WTC11 (cell line): ENCODE results near the gene FDPS. TPM values are rescaled to one million over a fixed set of nuclear protein-coding genes. Genes with fewer than 3 reads are reported as not detected.

ENCODE experiments used
- ATAC-seq: fragments of 200-7000 bp; cut with Tn5 transposase; 2 replicates; pipeline ENCODE4 v1.10.0; 2021; ENCODE audit warnings: mild to moderate bottlenecking, moderate library complexity
- CTCF ChIA-PET: fragments of 300-600 bp; sonication (Branson Sonifier 250); formaldehyde crosslinking; loops from one replicate; lab custom pipeline; 2021; ENCODE audit warnings: antibody characterized with exemption; lab: Charles Lee
- POLR2A ChIA-PET: fragments of 350-600 bp; sonication (Branson Sonifier 250); formaldehyde crosslinking; loops from one replicate; lab custom pipeline; 2021; ENCODE audit warnings: antibody characterized with exemption; lab: Charles Lee
- DNase-seq: peaks from one replicate; pipeline ENCODE4 v3.0.0; 2021; ENCODE audit warnings: low spot score
- H3K27ac Mint-ChIP-seq: 2 replicates; pipeline ENCODE4 v1.8.0; 2021; ENCODE audit warnings: mixed read lengths
- H3K27me3 Mint-ChIP-seq: 2 replicates; pipeline ENCODE4 v1.8.0; 2021; ENCODE audit warnings: low read depth, mild to moderate bottlenecking, moderate library complexity, mixed read lengths
- H3K36me3 Mint-ChIP-seq: 2 replicates; pipeline ENCODE4 v1.8.0; 2021; ENCODE audit warnings: mixed read lengths
- H3K4me1 Mint-ChIP-seq: 2 replicates; pipeline ENCODE4 v1.8.0; 2022; ENCODE audit warnings: mixed read lengths
- H3K4me3 Mint-ChIP-seq: 2 replicates; pipeline ENCODE4 v1.8.0; 2021; ENCODE audit warnings: mild to moderate bottlenecking, moderate library complexity, mixed read lengths
- H3K9me3 Mint-ChIP-seq: 2 replicates; pipeline ENCODE4 v1.8.0; 2021; ENCODE audit warnings: mixed read lengths
- ELF4 ChIP-seq: sonication (generic); formaldehyde crosslinking; IDR thresholded peaks from 2 replicates; pipeline ENCODE4 v1.8.1; 2022; ENCODE audit warnings: low read depth, mild to moderate bottlenecking, moderate library complexity, missing genetic modification reagents
- EMX1 ChIP-seq: fragments of 250-450 bp; sonication (Bioruptor Pico); IDR thresholded peaks from 2 replicates; pipeline ENCODE4 v1.8.0; 2021; ENCODE audit warnings: mild to moderate bottlenecking
- FOXJ3 ChIP-seq: sonication (generic); formaldehyde crosslinking; IDR thresholded peaks from 2 replicates; pipeline ENCODE4 v1.9.0; 2021; ENCODE audit warnings: missing genetic modification reagents, mild to moderate bottlenecking, borderline replicate concordance
- GRHL2 ChIP-seq: fragments of 250-450 bp; sonication (Bioruptor Pico); IDR thresholded peaks from 2 replicates; pipeline ENCODE4 v1.8.0; 2022; ENCODE audit warnings: mild to moderate bottlenecking, moderate library complexity; ENCODE audit not compliant: insufficient replicate concordance, severe bottlenecking
- GTF2I ChIP-seq: fragments of 250-450 bp; sonication (Bioruptor Pico); conservative IDR thresholded peaks from 2 replicates; pipeline ENCODE4 v1.4.0; 2021; ENCODE audit warnings: mild to moderate bottlenecking
- MXD4 ChIP-seq: fragments of 250-450 bp; sonication (Bioruptor Pico); IDR thresholded peaks from 2 replicates; pipeline ENCODE4 v1.8.0; 2021; ENCODE audit warnings: mild to moderate bottlenecking, moderate library complexity, borderline replicate concordance
- NFATC4 ChIP-seq: fragments of 250-450 bp; sonication (Bioruptor Pico); IDR thresholded peaks from 2 replicates; pipeline ENCODE4 v1.9.0; 2021; ENCODE audit warnings: mild to moderate bottlenecking
- SMAD3 ChIP-seq: sonication (generic); formaldehyde crosslinking; IDR thresholded peaks from 2 replicates; pipeline ENCODE4 v1.8.0; 2022; ENCODE audit warnings: missing genetic modification reagents, mild to moderate bottlenecking, borderline replicate concordance
- SOX15 ChIP-seq: fragments of 250-450 bp; sonication (Bioruptor Pico); IDR thresholded peaks from 2 replicates; pipeline ENCODE4 v1.9.0; 2021; ENCODE audit warnings: mild to moderate bottlenecking
- TCF7 ChIP-seq: sonication (generic); formaldehyde crosslinking; IDR thresholded peaks from 2 replicates; pipeline ENCODE4 v1.8.0; 2022; ENCODE audit warnings: mild to moderate bottlenecking, low read depth, missing genetic modification reagents, moderate library complexity
- TP53 ChIP-seq: sonication (generic); formaldehyde crosslinking; IDR thresholded peaks from 2 replicates; pipeline ENCODE4 v1.8.1; 2023; ENCODE audit warnings: mild to moderate bottlenecking, missing genetic modification reagents
- ZNF671 ChIP-seq: fragments of 250-450 bp; sonication (Bioruptor Pico); IDR thresholded peaks from 2 replicates; pipeline ENCODE4 v1.8.0; 2021; ENCODE audit warnings: mild to moderate bottlenecking
- total RNA-seq: library from RNA; stranded (reverse); gene quantifications from 3 replicates; pipeline ENCODE4 v1.2.3, GENCODE V29; 2021
- TF ChIP-seq, protein P1 (sequence below): fragments of 250-450 bp; sonication (Bioruptor Pico); IDR thresholded peaks from 2 replicates; pipeline ENCODE4 v1.9.0; 2021; ENCODE audit warnings: moderate library complexity, mild to moderate bottlenecking, inconsistent platforms, borderline replicate concordance
- TF ChIP-seq, protein P2 (sequence below): sonication (generic); formaldehyde crosslinking; conservative IDR thresholded peaks from 2 replicates; pipeline ENCODE4 v1.8.1; 2022; ENCODE audit warnings: mild to moderate bottlenecking, missing genetic modification reagents
- TF ChIP-seq, protein P3 (sequence below): sonication (generic); formaldehyde crosslinking; IDR thresholded peaks from 2 replicates; pipeline ENCODE4 v1.8.0; 2023; ENCODE audit warnings: missing genetic modification reagents
- TF ChIP-seq, protein P4 (sequence below): sonication (generic); formaldehyde crosslinking; IDR thresholded peaks from 2 replicates; pipeline ENCODE4 v1.8.0; 2022; ENCODE audit warnings: missing genetic modification reagents
- TF ChIP-seq, protein P5 (sequence below): sonication (generic); formaldehyde crosslinking; IDR thresholded peaks from 2 replicates; pipeline ENCODE4 v1.8.1; 2022; ENCODE audit warnings: missing genetic modification reagents, borderline replicate concordance
- TF ChIP-seq, protein P6 (sequence below): fragments of 250-450 bp; sonication (Bioruptor Pico); IDR thresholded peaks from 2 replicates; pipeline ENCODE4 v1.9.0; 2021; ENCODE audit warnings: mild to moderate bottlenecking, borderline replicate concordance
- TF ChIP-seq, protein P7 (sequence below): sonication (generic); formaldehyde crosslinking; IDR thresholded peaks from 2 replicates; pipeline ENCODE4 v1.8.0; 2023; ENCODE audit warnings: missing genetic modification reagents, mild to moderate bottlenecking, borderline replicate concordance

Gene FDPS
- total RNA-seq, 1 experiment from 2014 or later = 354 TPM

DNA sequence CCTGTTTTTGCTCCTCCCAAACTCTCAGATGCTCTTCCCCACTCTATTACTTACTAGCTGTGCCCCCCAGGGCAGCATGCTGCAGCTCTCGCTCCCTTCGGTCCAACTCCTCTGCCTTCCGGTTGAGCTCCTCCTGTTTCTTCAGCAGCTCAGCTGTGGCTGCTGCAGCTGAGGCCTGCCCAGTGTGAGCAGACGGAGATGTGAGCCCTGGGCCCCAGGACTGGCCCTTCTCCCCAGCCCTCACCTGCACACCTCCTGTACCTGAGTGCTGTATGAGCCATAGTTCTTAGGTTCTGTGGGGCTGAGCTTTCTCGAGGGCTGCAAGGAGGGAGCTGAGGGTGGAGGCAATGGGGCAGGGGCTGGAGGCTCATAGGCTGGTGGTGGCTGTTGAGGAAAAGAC lies 48.4 kb upstream of the FDPS start:
- no peaks in the 10 kb centered on the region for H3K9me3 Mint-ChIP-seq
- H3K36me3 Mint-ChIP-seq = peaks cover 46% of the 10 kb centered on the region
- peaks cover 18% of the 10 kb centered on the region for H3K4me1 Mint-ChIP-seq
- ChIA-PET CTCF (interaction anchor here (1.2 to 6.1 kb wide), 3 partner anchors 9 to 18 kb away, joined by 4 to 130 read pairs (median 11); partner anchors contain the start of gene HCN3), POLR2A (interaction anchor here (0.8 to 1.0 kb wide), 2 partner anchors 8 to 13 kb away, joined by 3 read pairs; partner anchors contain the start of gene CLK2)
- 0 out of 2 replicates have a peak overlapping the region, but pooled peaks have one; percentile 96 for H3K4me3 Mint-ChIP-seq
- no peaks in the 10 kb centered on the region for H3K27me3 Mint-ChIP-seq
- H3K27ac Mint-ChIP-seq = no peak overlapping the region
- TF ChIP-seq, protein P1, sequence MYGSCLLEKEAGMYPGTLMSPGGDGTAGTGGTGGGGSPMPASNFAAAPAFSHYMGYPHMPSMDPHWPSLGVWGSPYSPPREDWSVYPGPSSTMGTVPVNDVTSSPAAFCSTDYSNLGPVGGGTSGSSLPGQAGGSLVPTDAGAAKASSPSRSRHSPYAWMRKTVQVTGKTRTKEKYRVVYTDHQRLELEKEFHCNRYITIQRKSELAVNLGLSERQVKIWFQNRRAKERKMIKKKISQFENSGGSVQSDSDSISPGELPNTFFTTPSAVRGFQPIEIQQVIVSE (CRISPR knock-in tag) = no peak
- TF ChIP-seq ZNF671 (CRISPR knock-in tag) = no peak
- TF ChIP-seq MXD4 (CRISPR knock-in tag) = no peak
- no peak for TF ChIP-seq SOX15 (CRISPR knock-in tag)
- TF ChIP-seq, protein P2, sequence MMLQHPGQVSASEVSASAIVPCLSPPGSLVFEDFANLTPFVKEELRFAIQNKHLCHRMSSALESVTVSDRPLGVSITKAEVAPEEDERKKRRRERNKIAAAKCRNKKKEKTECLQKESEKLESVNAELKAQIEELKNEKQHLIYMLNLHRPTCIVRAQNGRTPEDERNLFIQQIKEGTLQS (CRISPR knock-in tag) = no peak
- TF ChIP-seq, protein P3, sequence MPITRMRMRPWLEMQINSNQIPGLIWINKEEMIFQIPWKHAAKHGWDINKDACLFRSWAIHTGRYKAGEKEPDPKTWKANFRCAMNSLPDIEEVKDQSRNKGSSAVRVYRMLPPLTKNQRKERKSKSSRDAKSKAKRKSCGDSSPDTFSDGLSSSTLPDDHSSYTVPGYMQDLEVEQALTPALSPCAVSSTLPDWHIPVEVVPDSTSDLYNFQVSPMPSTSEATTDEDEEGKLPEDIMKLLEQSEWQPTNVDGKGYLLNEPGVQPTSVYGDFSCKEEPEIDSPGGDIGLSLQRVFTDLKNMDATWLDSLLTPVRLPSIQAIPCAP (CRISPR knock-in tag) = no peak
- TF ChIP-seq FOXJ3 (CRISPR knock-in tag) = no peak
- TF ChIP-seq, protein P4, sequence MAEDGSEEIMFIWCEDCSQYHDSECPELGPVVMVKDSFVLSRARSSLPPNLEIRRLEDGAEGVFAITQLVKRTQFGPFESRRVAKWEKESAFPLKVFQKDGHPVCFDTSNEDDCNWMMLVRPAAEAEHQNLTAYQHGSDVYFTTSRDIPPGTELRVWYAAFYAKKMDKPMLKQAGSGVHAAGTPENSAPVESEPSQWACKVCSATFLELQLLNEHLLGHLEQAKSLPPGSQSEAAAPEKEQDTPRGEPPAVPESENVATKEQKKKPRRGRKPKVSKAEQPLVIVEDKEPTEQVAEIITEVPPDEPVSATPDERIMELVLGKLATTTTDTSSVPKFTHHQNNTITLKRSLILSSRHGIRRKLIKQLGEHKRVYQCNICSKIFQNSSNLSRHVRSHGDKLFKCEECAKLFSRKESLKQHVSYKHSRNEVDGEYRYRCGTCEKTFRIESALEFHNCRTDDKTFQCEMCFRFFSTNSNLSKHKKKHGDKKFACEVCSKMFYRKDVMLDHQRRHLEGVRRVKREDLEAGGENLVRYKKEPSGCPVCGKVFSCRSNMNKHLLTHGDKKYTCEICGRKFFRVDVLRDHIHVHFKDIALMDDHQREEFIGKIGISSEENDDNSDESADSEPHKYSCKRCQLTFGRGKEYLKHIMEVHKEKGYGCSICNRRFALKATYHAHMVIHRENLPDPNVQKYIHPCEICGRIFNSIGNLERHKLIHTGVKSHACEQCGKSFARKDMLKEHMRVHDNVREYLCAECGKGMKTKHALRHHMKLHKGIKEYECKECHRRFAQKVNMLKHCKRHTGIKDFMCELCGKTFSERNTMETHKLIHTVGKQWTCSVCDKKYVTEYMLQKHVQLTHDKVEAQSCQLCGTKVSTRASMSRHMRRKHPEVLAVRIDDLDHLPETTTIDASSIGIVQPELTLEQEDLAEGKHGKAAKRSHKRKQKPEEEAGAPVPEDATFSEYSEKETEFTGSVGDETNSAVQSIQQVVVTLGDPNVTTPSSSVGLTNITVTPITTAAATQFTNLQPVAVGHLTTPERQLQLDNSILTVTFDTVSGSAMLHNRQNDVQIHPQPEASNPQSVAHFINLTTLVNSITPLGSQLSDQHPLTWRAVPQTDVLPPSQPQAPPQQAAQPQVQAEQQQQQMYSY = no peak
- TF ChIP-seq, protein P5, sequence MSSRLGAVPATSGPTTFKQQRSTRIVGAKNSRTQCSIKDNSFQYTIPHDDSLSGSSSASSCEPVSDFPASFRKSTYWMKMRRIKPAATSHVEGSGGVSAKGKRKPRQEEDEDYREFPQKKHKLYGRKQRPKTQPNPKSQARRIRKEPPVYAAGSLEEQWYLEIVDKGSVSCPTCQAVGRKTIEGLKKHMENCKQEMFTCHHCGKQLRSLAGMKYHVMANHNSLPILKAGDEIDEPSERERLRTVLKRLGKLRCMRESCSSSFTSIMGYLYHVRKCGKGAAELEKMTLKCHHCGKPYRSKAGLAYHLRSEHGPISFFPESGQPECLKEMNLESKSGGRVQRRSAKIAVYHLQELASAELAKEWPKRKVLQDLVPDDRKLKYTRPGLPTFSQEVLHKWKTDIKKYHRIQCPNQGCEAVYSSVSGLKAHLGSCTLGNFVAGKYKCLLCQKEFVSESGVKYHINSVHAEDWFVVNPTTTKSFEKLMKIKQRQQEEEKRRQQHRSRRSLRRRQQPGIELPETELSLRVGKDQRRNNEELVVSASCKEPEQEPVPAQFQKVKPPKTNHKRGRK (CRISPR knock-in tag) = no peak
- no peak for TF ChIP-seq TCF7 (CRISPR knock-in tag)
- TF ChIP-seq SMAD3 (CRISPR knock-in tag) = no peak
- no peak for TF ChIP-seq EMX1 (CRISPR knock-in tag)
- TF ChIP-seq NFATC4 (CRISPR knock-in tag) = no peak
- TF ChIP-seq GRHL2 = no peak
- ATAC-seq = no peak
- DNase-seq = no peak

DNA sequence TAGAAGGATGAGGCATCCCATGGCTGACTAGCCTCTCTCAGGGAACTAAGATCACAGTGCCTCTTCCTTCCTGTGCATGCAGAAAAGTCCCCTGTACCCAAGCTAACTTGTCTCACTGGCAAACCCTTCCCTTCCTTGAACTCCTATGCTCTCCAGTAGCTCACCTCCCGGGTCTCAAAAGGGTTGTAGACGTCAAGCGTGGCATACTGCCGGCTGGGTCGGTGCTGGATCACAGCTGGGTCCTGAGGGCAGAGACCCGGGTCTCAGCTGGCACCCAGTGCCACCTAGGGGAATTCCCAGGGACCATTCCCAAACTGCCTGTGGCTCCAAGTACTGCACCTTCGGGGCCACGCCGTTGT lies 47.2 kb upstream of the FDPS start:
- Mint-ChIP-seq H3K4me3 (peak overlapping the region; percentile 96), H3K4me1 (peaks cover 14% of the 10 kb centered on the region), H3K9me3 (no peaks in the 10 kb centered on the region), H3K27me3 (no peaks in the 10 kb centered on the region), H3K27ac (peak overlapping the region; percentile 97), H3K36me3 (peaks cover 56% of the 10 kb centered on the region)
- ATAC-seq (no peak), DNase-seq (no peak)
- POLR2A ChIA-PET = interaction anchor here (0.6 to 1.8 kb wide), 7 partner anchors 11 to 88 kb away, joined by 3 to 11 read pairs (median 3); partner anchors contain the start of genes CLK2, HCN3 and KRTCAP2
- CTCF ChIA-PET = interaction anchor here (1.0 to 6.1 kb wide), 7 partner anchors 10 to 95 kb away, joined by 3 to 130 read pairs (median 4); partner anchors contain the start of gene HCN3
- no peak for TF ChIP-seq ELF4 (CRISPR knock-in tag)
- TF ChIP-seq MXD4 (CRISPR knock-in tag) = no peak
- TF ChIP-seq, protein P6, sequence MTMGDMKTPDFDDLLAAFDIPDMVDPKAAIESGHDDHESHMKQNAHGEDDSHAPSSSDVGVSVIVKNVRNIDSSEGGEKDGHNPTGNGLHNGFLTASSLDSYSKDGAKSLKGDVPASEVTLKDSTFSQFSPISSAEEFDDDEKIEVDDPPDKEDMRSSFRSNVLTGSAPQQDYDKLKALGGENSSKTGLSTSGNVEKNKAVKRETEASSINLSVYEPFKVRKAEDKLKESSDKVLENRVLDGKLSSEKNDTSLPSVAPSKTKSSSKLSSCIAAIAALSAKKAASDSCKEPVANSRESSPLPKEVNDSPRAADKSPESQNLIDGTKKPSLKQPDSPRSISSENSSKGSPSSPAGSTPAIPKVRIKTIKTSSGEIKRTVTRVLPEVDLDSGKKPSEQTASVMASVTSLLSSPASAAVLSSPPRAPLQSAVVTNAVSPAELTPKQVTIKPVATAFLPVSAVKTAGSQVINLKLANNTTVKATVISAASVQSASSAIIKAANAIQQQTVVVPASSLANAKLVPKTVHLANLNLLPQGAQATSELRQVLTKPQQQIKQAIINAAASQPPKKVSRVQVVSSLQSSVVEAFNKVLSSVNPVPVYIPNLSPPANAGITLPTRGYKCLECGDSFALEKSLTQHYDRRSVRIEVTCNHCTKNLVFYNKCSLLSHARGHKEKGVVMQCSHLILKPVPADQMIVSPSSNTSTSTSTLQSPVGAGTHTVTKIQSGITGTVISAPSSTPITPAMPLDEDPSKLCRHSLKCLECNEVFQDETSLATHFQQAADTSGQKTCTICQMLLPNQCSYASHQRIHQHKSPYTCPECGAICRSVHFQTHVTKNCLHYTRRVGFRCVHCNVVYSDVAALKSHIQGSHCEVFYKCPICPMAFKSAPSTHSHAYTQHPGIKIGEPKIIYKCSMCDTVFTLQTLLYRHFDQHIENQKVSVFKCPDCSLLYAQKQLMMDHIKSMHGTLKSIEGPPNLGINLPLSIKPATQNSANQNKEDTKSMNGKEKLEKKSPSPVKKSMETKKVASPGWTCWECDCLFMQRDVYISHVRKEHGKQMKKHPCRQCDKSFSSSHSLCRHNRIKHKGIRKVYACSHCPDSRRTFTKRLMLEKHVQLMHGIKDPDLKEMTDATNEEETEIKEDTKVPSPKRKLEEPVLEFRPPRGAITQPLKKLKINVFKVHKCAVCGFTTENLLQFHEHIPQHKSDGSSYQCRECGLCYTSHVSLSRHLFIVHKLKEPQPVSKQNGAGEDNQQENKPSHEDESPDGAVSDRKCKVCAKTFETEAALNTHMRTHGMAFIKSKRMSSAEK (CRISPR knock-in tag) = no peak
- TF ChIP-seq, protein P7, sequence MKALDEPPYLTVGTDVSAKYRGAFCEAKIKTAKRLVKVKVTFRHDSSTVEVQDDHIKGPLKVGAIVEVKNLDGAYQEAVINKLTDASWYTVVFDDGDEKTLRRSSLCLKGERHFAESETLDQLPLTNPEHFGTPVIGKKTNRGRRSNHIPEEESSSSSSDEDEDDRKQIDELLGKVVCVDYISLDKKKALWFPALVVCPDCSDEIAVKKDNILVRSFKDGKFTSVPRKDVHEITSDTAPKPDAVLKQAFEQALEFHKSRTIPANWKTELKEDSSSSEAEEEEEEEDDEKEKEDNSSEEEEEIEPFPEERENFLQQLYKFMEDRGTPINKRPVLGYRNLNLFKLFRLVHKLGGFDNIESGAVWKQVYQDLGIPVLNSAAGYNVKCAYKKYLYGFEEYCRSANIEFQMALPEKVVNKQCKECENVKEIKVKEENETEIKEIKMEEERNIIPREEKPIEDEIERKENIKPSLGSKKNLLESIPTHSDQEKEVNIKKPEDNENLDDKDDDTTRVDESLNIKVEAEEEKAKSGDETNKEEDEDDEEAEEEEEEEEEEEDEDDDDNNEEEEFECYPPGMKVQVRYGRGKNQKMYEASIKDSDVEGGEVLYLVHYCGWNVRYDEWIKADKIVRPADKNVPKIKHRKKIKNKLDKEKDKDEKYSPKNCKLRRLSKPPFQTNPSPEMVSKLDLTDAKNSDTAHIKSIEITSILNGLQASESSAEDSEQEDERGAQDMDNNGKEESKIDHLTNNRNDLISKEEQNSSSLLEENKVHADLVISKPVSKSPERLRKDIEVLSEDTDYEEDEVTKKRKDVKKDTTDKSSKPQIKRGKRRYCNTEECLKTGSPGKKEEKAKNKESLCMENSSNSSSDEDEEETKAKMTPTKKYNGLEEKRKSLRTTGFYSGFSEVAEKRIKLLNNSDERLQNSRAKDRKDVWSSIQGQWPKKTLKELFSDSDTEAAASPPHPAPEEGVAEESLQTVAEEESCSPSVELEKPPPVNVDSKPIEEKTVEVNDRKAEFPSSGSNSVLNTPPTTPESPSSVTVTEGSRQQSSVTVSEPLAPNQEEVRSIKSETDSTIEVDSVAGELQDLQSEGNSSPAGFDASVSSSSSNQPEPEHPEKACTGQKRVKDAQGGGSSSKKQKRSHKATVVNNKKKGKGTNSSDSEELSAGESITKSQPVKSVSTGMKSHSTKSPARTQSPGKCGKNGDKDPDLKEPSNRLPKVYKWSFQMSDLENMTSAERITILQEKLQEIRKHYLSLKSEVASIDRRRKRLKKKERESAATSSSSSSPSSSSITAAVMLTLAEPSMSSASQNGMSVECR (CRISPR knock-in tag) = no peak
- no peak for TF ChIP-seq TP53 (CRISPR knock-in tag)
- no peak for TF ChIP-seq GTF2I (CRISPR knock-in tag)
